ENCODE data around the gene ACTL10.
"Not testable (repeated sequence)": the region's sequence is repeated elsewhere in the genome, so short reads cannot be mapped to it uniquely, and the experiment has no call there.

GRCh38 chr20:33631910-33632309, 34.8 kb upstream of the ACTL10 start:
- TF ChIP-seq, protein P1, sequence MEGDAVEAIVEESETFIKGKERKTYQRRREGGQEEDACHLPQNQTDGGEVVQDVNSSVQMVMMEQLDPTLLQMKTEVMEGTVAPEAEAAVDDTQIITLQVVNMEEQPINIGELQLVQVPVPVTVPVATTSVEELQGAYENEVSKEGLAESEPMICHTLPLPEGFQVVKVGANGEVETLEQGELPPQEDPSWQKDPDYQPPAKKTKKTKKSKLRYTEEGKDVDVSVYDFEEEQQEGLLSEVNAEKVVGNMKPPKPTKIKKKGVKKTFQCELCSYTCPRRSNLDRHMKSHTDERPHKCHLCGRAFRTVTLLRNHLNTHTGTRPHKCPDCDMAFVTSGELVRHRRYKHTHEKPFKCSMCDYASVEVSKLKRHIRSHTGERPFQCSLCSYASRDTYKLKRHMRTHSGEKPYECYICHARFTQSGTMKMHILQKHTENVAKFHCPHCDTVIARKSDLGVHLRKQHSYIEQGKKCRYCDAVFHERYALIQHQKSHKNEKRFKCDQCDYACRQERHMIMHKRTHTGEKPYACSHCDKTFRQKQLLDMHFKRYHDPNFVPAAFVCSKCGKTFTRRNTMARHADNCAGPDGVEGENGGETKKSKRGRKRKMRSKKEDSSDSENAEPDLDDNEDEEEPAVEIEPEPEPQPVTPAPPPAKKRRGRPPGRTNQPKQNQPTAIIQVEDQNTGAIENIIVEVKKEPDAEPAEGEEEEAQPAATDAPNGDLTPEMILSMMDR (IDR thresholded peaks at IDR 0.05), result not testable (repeated sequence)
- not testable (repeated sequence) for TF ChIP-seq POLR2A (IDR thresholded peaks at IDR 0.05)
